Measurements from ENCODE around the gene GCC2.
"Not testable (repeated sequence)": the region's sequence is repeated elsewhere in the genome, so short reads cannot be mapped to it uniquely, and the experiment has no call there.

Gene GCC2

GRCh38 chr2:108552566-108552965 is 103.6 kb downstream of the GCC2 start:
- no peak for TF ChIP-seq CTCF (IDR thresholded peaks at IDR 0.05; ENCODE audit: low read depth, low read length)
- no peak for TF ChIP-seq MAX (IDR thresholded peaks at IDR 0.05; ENCODE audit: low read depth, low read length)
- no peak for TF ChIP-seq MYC (IDR thresholded peaks at IDR 0.05; ENCODE audit: low read depth, low read length)
- no peak for TF ChIP-seq POLR2A (IDR thresholded peaks at IDR 0.05; ENCODE audit: extremely low read depth, insufficient read length)
- DNase-seq (ENCODE audit: low read depth): no peak
- no peak overlapping the region for H3K4me3 ChIP-seq (ENCODE audit: low read depth, low read length)

GRCh38 chr2:108553209-108553919 is 104.4 kb downstream of the GCC2 start:
- no peak for TF ChIP-seq POLR2A (IDR thresholded peaks at IDR 0.05; ENCODE audit: extremely low read depth, insufficient read length)
- no peak for TF ChIP-seq MAX (IDR thresholded peaks at IDR 0.05; ENCODE audit: low read depth, low read length)
- no peak for TF ChIP-seq CTCF (IDR thresholded peaks at IDR 0.05; ENCODE audit: low read depth, low read length)
- no peak for TF ChIP-seq MYC (IDR thresholded peaks at IDR 0.05; ENCODE audit: low read depth, low read length)
- no peak overlapping the region for H3K4me3 ChIP-seq (ENCODE audit: low read depth, low read length)
- no peak for DNase-seq (ENCODE audit: low read depth)

GRCh38 chr2:108554528-108554927 is 105.5 kb downstream of the GCC2 start:
- TF ChIP-seq CTCF (IDR thresholded peaks at IDR 0.05; ENCODE audit: low read depth, low read length) (no peak), MYC (IDR thresholded peaks at IDR 0.05; ENCODE audit: low read depth, low read length) (no peak), POLR2A (IDR thresholded peaks at IDR 0.05; ENCODE audit: extremely low read depth, insufficient read length) (no peak), MAX (IDR thresholded peaks at IDR 0.05; ENCODE audit: low read depth, low read length) (no peak)
- no peak for DNase-seq (ENCODE audit: low read depth)
- H3K4me3 ChIP-seq (ENCODE audit: low read depth, low read length): no peak overlapping the region

GRCh38 chr2:108555572-108555971 is 106.6 kb downstream of the GCC2 start:
- H3K4me3 ChIP-seq (ENCODE audit: low read depth, low read length): no peak overlapping the region
- TF ChIP-seq POLR2A (IDR thresholded peaks at IDR 0.05; ENCODE audit: extremely low read depth, insufficient read length) (no peak), CTCF (IDR thresholded peaks at IDR 0.05; ENCODE audit: low read depth, low read length) (no peak), MYC (IDR thresholded peaks at IDR 0.05; ENCODE audit: low read depth, low read length) (no peak), MAX (IDR thresholded peaks at IDR 0.05; ENCODE audit: low read depth, low read length) (no peak)

GRCh38 chr2:108556581-108556980 is 107.6 kb downstream of the GCC2 start:
- DNase-seq (ENCODE audit: low read depth); H3K4me3 ChIP-seq (ENCODE audit: low read depth, low read length): not testable (repeated sequence)

More at GRCh38 chr2:108555572-108555971, 106.6 kb downstream of the GCC2 start:
- DNase-seq (ENCODE audit: low read depth): no peak
